NCI-H2029 treated with DMSO at 0.1 percent for 48 hours (cell line): ENCODE data around the gene MLLT3.
"Not testable (repeated sequence)": the region's sequence is repeated elsewhere in the genome, so short reads cannot be mapped to it uniquely, and the experiment has no call there.

Experiments
- DNase-seq: peaks from one replicate; lab custom pipeline; 2025; lab: John Stamatoyannopoulos, UW

The MLLT3 gene

DNA sequence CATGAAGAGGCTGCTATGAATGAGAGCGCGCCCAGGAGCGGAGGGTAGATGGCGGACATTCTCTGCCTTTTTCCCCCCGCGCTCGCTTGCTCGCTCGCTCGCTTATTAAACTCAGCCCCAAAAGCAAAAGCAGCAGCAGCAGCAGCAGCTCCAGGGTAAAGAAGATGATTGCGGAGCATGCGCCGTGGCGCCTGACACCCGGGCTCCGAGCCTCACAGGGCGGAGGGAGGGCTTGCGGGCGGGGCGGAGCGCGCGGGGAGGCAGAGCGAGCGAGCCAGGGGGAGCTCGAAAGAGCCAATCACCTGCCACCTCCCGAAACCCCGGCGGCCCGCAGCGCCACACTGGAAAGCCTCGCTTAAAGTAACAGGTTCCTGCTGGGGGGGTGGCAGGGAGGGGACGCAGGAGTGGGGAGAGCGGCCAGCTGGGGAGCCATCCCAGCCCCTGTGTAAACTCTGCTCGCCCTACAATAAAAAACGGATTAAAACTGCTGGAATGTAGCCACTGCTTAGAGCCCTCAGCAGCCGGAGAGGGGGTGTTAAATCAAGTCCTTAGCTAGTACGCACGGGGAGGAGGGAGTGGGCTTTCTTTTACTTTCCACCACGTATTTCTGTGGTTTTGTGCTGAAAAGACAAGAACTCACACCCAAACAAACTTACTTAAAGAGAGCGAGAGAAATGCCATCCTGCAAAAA is at the start of gene MLLT3:
MLLT3 (minus strand) TSS at position 170 of the 691 bp plus-strand sequence.
- DNase-seq = peak; percentile 46

DNA sequence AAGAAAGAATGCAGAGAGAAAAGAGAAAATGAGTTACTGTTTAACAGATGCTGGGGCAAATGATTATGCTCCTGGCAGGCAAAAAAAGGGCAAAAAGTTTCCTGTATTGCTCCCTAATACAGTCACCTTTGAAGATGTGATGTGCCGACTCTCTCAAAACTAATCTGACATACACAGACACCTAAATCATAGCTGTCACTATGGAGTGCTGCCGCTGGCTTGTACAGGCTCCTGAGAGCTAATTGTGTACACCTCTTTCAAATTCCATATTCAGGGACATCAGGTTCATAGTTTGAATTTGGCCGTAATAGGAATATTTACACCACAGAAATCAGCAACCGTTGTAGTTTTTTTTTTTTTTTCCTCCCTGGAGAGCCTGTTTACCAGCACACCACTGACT is 49.3 kb upstream of the MLLT3 start:
- DNase-seq = no peak

DNA sequence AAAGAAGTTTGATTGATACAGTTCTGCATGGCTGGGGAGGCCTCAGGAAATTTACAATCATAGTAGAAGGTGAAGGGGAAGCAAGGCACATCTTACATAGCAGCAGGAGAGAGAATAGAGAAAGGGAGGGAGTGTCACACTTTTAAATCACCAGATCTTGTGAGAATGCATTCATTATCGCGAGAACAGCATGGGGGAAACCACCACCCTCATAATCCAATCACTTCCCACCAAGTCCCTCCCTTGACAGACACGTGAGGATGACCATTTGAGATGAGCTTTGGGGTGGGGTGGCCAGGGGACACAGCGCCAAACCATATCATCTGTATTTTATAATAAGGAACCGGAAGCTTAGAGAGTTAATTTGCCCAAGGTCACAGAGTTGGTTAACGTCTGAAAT is 48.1 kb upstream of the MLLT3 start:
- no peak for DNase-seq

DNA sequence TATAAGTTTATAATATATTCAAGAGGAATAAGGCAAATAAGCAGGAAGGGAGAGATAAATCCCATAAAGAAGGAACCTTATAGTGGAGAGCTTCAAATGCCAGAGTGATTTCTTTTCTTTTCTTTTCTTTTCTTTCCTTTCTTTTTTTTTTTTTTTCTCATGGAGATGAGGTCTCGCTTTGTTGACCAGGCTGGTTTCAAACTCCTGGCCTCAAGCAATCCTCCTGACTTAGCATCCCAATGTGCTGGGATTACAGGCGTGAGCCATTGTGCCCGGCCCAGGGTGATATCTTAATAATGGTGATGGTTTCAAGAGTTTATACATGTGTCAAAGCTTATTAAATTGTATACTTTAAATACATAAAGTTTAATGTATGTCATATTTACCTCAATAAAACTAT is 42.2 kb upstream of the MLLT3 start:
- no peak for DNase-seq

DNA sequence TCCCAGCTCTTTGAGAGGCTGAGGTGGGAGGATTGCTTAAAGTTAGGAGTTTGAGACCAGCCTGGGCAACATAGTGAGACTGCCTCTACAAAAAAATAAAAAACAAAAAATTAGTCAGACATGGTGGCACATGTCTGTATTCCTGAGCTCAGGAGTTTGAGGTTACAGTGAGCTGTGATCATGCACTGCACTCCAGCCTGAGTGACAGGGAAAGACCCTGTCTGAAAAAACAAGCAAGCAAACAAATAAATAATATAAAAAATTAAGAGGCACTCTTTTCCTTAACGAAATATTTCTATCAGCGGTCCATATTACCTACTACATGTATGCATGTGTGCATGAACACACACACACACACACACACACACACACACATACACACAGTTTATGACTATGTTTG is 40.8 kb upstream of the MLLT3 start:
- no peak for DNase-seq

DNA sequence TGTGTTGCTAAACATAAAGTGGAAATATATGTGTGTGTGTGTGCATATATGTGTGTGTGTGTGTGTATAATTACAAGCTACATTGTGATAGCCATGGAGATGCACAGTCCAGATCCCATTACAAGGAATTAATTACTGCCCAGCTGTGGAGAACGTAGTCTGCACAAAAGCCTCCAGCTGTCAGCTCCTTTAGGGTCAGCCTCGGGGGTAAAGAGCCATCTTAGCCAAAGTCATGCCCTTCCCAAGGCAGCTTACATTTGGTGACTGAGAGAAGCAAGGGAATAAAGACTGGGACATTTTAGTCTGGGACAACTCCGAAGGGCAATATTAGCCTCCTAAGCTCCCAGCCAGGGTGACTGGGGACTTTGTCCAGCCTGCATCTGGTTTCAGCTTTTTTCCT is 39.9 kb upstream of the MLLT3 start:
- DNase-seq = no peak

DNA sequence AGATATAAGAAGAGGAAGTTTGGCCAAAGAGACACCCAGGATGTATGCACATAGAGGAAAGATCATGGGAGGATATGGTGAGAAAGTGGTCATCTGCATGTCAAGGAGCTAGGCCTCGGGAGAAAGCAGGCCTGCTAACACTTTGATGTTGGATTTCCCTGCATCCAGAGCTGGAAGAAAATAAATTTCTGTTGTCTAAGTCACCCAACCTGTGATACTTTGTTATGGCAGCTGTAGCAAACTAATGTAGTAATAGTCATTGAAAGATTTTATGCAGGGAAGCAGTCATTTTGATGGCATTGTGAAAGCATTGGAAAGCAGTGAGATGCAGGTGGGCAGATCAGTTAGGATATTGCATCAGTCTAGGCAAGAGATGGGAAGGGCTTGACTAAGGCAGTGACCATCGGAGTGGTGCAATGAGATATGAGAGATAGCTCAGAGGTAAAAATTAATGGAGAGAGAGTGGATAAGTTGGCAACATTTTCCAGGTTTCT is 37.2 kb upstream of the MLLT3 start:
- no peak for DNase-seq

DNA sequence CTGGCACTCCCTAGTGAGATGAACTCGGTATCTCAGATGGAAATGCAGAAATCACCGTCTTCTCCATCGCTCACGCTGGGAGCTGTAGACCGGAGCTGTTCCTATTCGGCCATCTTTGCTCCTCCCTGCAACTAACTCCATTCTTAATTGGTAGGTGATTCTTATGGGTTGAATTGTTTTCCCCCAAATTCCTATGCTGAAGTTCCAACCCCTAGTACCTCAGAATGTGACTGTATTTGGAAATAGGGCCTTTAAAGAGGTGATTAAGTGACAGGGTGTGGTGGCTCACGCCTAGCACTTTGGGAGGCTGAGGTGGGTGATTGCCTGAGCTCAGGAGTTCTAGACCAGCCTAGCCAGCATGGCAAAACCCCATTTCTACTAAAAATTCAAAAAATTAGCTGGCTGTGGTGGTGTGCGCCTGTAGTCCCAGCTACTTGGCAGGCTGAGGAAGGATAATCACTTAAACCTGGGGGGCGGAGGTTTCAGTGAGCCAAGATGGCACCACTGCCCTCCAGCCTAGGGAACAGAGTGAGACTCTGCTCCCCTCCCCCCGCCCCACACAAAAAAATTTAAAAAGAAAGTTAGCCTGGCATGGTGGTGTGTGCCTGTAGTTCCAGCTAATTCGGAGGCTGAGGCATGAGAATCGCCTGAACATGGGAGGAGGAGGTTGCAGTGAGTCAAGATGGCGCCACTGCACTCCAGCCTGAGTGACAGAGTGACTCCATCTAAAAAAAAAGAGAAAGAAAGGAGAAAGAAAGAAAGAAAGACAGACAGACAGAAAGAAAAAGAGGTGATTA is 36.6 kb upstream of the MLLT3 start:
- no peak for DNase-seq

DNA sequence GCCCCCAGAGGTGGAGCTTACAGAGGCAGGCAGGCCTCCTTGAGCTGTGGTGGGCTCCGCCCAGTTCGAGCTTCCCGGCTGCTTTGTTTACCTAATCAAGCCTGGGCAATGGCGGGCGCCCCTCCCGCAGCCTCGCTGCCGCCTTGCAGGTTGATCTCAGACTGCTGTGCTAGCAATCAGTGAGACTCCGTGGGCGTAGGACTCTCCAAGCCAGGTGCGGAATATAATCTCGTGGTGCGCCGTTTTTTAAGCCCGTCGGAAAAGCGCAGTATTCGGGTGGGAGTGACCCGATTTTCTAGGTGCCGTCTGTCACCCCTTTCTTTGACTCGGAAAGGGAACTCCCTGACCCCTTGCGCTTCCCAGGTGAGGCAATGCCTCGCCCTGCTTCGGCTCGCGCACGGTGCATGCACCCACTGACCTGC is 36.0 kb upstream of the MLLT3 start:
- not testable (repeated sequence) for DNase-seq

DNA sequence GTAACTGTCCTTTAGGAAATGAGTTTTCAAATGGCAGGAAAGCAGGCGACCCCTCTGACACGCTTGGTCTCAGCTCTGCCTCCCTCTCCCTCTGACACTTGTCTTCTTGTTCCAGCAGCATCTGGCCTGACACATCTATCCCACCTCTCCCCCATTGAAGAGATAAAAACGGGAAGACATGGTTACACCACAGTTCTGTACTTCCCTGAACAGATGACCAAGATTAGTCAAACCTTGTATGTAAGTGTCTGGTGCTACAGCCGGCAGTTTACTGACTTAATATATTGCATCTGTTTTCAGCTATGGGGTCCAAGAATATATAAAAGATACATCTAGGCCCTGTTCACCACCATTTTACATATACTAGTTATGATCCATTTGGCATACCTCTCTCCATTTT is 29.6 kb upstream of the MLLT3 start:
- no peak for DNase-seq

DNA sequence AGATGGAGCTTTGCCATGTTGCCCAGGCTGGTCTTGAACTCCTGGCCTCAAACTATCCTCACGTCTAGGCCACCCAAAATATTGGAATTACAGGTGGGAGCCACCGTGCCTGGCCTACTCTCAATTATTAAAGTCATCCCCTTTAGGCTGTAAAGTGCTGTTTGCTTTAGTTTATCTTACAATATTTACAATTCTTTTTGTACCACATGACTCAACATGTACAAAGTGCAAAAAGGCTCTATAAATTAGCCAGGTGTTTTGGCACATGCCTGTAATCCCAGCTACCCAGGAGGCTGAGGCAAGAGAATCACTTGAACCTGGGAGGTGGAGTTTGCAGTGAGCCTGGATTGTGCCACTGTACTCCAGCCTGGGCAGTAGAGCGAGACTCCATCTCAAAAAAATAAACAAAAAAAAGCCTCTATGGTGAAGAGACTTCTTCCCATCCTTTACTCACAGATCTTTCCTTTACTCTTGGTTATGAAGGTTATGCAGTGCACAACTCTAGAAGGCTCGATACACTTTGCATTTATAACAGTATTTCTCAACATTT is 28.5 kb upstream of the MLLT3 start:
- DNase-seq = no peak

DNA sequence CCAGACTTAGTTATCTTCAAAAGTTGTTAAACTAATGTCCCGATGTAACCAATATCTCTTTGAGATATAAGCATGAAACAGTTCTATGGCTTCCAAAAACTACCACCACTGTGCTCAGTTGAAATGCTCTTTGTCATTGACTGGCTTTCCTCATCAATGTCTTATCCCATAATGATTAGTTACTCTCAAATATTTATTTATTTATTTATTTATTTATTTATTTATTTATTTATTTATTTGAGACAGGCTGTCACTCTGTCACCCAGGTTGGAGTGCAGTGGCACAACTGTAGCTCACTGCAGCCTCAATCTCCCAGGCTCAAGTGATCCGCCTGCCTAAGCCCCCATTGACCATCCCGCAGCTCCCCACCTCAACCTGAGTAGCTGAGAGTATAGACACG is 28.0 kb upstream of the MLLT3 start:
- no peak for DNase-seq

DNA sequence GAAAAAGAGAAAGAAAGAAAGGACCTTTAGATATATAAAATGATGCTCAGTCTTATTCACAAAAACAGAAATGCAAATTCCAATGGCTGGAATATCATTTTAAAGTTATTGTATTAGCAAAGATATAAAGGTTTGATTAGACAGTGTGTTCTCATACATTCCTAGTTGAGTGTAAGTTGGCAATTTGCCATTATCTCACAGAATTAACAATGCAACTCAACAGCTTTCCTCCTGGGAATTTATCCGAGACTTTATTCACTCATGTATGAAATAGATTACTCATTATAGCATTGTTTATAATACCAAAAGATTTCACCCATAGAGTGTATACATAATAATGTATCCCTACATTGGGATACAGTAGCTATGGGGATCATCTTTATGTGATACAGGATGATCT is 27.1 kb upstream of the MLLT3 start:
- no peak for DNase-seq

DNA sequence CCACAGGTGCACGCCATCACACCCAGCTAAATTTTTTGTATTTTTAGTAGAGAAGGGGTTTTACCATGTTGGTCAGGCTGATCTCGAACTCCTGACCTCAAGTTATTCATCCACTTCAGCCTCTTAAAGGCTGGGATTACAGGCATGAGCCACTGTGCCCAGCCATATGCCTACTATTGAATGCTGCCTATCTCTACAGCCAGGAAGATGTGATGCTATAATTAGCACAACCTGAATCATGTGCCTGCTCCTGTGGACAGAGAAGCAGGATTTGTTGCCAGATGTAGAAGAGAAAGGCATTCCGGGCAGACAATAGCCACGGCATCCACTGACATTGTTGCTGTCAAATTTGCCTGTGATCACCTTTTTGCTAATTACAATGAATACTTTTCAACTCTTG is 24.4 kb upstream of the MLLT3 start:
- no peak for DNase-seq

DNA sequence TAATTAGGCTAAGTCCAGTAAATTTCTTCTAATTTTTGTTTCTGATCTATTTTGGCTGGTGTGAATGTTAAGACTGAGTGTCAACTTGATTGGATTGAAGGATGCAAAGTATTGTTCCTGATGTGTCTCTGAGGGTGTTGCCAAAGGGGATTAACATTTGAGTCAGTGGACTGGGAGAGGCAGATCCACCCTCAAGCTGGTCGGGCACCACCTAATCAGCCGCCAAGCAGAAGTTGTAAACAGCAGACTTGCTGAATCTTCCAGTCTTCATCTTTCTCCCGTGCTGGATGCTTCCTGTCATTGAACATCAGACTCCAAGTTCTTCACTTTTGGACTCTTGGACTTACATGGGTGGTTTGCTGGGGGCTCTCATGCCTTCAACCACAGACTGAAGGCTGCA is 21.4 kb upstream of the MLLT3 start:
- DNase-seq = no peak

DNA sequence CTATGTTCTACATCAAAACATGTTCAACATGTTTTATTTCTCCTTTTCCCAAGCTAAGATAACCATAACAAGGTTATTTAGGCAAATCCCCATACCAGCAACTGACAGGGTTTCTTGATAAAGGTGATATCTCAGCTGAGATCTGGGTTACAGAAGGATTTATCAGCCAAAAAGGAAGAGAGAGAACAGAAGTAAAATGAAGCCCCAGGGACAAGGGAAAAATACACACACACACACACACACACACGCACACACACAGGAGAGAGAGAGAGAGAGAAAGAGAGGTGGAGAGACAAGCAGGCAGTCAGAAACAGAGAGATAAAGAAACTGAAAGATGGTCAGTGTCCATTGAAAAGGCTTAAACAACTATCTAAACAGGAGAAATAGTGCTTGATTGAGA is 19.7 kb upstream of the MLLT3 start:
- no peak for DNase-seq

DNA sequence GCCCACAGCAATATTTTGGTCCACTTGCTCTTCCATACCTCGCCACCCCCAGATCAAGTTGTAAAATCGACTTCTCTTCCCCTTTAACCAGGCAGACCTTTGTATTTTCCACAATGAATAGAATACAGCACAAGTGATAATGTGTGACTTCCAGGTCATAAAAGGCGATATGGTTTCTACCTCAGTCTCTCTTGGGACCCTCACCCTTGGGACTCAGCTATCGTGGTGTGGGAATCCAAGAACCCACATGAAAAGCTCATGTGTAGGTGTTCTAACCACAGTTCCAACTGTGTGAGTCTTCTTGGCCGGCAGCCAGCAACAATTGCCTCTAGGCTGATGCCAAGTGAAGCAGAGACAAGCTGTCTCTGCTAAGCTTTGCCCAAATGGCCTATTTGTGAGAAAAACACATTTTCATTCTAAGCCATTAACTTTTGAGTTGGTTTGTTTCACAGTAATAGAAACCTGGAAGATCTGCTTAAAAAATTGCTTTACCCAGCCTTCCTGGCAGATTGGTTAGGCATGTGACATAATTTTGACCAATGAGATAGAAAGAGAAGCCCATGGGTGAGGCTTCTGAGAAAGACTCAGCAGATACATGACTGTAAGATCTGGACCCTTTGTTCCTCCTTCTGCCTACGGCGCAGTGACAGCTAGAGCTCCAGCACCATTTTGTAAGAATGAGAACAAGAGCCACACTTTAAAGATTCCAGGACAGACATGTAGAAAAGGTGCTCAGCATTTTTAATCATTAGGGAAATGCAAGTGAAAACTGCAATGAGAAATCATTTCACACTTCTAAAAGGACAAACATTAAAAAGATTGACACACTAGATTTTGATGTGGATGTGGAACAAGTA is 18.3 kb upstream of the MLLT3 start:
- DNase-seq = no peak

DNA sequence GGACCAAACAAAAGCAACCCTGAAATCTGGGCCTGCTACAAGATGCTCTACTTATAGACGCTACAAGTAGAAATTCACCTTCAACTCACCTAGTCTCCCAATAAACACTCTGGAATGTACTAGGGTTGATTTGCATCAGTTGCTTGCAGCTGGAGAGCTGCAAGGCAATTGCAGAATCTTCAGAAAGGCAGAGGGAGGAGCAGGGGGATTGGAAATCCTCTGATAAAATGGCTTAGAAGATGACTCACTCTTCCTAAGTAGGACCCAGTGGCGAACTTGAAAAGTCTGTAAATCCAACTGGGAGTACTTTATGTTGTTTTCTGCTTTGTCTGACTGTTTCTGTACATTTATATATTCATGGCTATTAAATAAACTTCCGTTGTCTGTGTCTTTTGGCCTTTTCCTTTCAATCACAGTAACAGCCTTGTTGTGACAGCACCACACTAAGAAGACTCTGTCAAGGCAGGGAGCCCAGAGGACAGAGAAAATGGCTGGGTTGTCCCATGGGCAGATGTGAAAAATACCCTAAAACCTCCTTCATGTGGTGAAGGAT is 14.7 kb upstream of the MLLT3 start:
- DNase-seq = no peak

DNA sequence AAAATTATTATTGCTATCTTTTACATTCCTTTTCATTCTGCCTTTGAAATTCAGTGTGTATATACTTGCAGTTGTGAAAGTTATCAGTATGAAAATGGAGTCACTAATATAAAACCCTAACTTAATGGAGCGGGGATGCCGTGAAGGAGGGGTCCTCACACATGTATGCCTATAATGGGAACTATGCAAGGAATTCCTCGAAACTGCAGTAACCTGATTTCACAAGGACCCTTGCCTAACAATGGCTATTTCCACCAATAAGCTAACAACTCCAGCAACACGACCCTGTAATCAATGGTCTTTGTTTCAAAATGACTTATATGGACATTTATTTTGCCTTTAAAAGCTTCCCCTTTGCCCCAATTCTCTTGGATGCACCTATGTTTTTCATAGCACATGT is 12.6 kb upstream of the MLLT3 start:
- DNase-seq = no peak

DNA sequence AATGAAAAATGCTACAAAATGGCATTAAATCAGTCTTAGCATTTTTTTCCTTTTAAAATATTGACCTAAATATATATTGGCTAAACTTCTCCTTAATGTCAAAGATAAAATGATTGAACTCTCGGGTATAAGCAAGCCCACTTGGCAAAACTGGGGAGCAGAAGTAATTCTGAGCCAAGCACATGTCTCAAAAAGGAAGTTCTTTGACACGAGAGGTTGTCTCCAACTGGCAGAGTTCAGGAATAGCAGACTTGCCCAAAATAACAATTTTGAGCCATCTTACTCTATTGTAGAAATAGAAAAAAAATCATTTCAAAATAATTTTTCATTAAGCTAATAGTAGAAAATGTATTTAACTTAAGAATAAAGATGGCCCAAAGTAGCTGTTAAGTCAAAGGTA is 10.4 kb upstream of the MLLT3 start:
- DNase-seq = no peak

DNA sequence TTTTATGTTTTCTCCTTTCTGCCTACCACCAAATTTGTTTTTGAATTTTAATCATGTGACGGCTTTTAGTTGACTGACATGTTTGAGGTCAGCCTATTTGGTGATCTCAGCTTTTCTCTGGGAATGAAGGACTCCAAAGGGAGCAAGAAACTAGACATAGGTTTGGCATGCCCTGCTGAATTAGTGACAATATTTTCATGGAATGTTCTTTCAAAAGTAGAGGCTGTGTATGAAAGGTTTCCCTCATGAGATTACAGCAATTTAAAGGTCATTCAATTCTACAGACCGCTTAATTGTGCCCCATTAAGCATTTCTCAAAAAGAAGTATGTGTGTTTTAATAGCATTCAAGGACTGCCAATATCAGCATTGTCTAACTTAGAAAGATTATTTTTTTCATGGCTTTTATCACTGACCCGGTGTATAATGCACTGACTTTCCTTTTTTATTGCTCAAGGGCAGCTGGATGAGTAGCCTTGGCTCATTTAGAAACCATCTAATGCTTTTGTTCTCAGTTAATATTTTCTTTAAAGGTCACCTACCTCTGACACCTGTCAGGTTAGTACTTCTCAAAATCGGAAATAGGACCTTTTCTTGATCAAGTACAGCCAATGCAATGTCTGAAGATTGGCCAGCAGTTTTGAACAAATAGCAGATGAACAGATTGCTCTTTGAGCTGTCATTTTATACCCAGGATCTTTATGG is 8.1 kb upstream of the MLLT3 start:
- no peak for DNase-seq

DNA sequence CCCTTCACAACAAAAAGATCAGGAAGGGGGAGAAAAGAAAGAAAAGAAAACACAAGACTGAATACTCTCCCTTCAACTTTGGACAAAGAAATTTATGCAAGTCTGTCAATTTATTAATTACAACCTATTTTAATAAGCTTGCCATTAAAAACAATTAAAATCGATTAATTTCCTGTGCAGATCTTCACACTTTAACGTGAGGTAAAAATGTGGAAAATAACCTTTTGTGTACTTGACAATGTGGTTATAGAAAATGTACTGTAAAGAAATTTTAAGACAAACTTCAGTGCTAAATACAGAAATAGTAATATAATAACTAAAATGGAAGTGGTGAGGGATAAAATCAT is 2.7 kb upstream of the MLLT3 start:
- no peak for DNase-seq
